Measurements from ENCODE around the gene OSR1.

Gene OSR1

GRCh38 chr2:19301706-19302105 is 56.7 kb downstream of the OSR1 start:
- no peak overlapping the region for H3K4me2 ChIP-seq
- H3K27ac ChIP-seq, result no peak overlapping the region
- no peaks in the 10 kb centered on the region for H3K27me3 ChIP-seq (ENCODE audit: insufficient read depth, low read depth)
- no peaks in the 10 kb centered on the region for H3K79me2 ChIP-seq (ENCODE audit: insufficient read depth, low read depth)
- H3K4me1 ChIP-seq (ENCODE audit: low read depth, poor library complexity, severe bottlenecking), result no peaks in the 10 kb centered on the region
- no peak for TF ChIP-seq CTCF (conservative IDR thresholded peaks at IDR 0.05; ENCODE audit: low read depth, low read length)
- H3K4me3 ChIP-seq (IDR thresholded peaks at IDR 0.05; ENCODE audit: insufficient read depth, low read depth, low read length), result no peak overlapping the region
- H2AFZ ChIP-seq (ENCODE audit: low read depth), result no peak overlapping the region
- no peak overlapping the region for H3K9ac ChIP-seq
- no peaks in the 10 kb centered on the region for H4K20me1 ChIP-seq (ENCODE audit: insufficient read depth)
- no peaks in the 10 kb centered on the region for H3K36me3 ChIP-seq (ENCODE audit: insufficient read depth)

Data from KMS-11 (cell line).